ENCODE measurements around the gene PLS3. TPM values are rescaled to one million over a fixed set of nuclear protein-coding genes. Genes with fewer than 3 reads are reported as not detected.

The PLS3 gene
- polyA plus RNA-seq, 1 donor from 2014 or later, result 3.8 TPM

DNA sequence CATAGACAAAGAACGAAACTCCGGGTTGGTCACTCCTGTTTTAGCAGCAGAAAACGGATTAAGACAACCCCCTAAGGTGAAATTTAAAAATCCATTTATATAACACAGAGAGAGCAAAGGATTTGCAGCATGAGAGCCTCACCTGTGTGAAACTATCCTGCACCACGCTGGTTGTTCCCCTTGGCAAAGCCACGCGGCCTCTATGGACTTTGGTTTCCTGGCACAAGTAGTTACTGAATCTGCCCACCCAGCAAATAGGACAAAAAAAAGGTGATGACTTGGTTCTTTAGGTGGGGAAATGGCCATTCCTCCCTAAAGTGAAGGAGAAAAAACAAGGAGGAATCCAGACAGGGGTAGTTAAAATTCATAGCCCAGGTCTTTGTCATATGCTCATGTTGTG is 133.1 kb downstream of the PLS3 start:
- Histone ChIP-seq H3K27me3 (ENCODE audit: insufficient read depth, low read depth, low read length) (no peaks in the 10 kb centered on the region), H3K36me3 (ENCODE audit: insufficient read depth, low read length) (no peaks in the 10 kb centered on the region), H3K79me2 (replicated peaks; ENCODE audit: insufficient read depth, low read length) (no peaks in the 10 kb centered on the region), H3K9me3 (ENCODE audit: low read length) (no peaks in the 10 kb centered on the region), H3K4me2 (ENCODE audit: low read length) (no peak overlapping the region), H3K27ac (ENCODE audit: low read length) (no peak overlapping the region), H4K20me1 (ENCODE audit: insufficient read depth) (no peaks in the 10 kb centered on the region), H3K9ac (ENCODE audit: low read length) (no peak overlapping the region), H3K4me3 (ENCODE audit: low read length) (no peak overlapping the region), H3K9me2 (ENCODE audit: insufficient read depth, low read length) (no peaks in the 10 kb centered on the region), H2AFZ (ENCODE audit: low read depth, low read length) (no peak overlapping the region), H3F3A (ENCODE audit: insufficient read depth, low read length, poor library complexity, severe bottlenecking) (no peaks in the 10 kb centered on the region)
- TF ChIP-seq, protein P1, sequence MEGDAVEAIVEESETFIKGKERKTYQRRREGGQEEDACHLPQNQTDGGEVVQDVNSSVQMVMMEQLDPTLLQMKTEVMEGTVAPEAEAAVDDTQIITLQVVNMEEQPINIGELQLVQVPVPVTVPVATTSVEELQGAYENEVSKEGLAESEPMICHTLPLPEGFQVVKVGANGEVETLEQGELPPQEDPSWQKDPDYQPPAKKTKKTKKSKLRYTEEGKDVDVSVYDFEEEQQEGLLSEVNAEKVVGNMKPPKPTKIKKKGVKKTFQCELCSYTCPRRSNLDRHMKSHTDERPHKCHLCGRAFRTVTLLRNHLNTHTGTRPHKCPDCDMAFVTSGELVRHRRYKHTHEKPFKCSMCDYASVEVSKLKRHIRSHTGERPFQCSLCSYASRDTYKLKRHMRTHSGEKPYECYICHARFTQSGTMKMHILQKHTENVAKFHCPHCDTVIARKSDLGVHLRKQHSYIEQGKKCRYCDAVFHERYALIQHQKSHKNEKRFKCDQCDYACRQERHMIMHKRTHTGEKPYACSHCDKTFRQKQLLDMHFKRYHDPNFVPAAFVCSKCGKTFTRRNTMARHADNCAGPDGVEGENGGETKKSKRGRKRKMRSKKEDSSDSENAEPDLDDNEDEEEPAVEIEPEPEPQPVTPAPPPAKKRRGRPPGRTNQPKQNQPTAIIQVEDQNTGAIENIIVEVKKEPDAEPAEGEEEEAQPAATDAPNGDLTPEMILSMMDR (IDR thresholded peaks at IDR 0.05; ENCODE audit: poor library complexity, severe bottlenecking), result no peak
- TF ChIP-seq EZH2 (IDR thresholded peaks at IDR 0.05; ENCODE audit: borderline replicate concordance, insufficient read depth, low read length, poor library complexity, severe bottlenecking), result no peak
- TF ChIP-seq EP300 (conservative IDR thresholded peaks at IDR 0.05; ENCODE audit: poor library complexity, severe bottlenecking), result no peak
- no peak for TF ChIP-seq POLR2AphosphoS5 (IDR thresholded peaks at IDR 0.05)
- TF ChIP-seq, protein P2, sequence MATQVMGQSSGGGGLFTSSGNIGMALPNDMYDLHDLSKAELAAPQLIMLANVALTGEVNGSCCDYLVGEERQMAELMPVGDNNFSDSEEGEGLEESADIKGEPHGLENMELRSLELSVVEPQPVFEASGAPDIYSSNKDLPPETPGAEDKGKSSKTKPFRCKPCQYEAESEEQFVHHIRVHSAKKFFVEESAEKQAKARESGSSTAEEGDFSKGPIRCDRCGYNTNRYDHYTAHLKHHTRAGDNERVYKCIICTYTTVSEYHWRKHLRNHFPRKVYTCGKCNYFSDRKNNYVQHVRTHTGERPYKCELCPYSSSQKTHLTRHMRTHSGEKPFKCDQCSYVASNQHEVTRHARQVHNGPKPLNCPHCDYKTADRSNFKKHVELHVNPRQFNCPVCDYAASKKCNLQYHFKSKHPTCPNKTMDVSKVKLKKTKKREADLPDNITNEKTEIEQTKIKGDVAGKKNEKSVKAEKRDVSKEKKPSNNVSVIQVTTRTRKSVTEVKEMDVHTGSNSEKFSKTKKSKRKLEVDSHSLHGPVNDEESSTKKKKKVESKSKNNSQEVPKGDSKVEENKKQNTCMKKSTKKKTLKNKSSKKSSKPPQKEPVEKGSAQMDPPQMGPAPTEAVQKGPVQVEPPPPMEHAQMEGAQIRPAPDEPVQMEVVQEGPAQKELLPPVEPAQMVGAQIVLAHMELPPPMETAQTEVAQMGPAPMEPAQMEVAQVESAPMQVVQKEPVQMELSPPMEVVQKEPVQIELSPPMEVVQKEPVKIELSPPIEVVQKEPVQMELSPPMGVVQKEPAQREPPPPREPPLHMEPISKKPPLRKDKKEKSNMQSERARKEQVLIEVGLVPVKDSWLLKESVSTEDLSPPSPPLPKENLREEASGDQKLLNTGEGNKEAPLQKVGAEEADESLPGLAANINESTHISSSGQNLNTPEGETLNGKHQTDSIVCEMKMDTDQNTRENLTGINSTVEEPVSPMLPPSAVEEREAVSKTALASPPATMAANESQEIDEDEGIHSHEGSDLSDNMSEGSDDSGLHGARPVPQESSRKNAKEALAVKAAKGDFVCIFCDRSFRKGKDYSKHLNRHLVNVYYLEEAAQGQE (IDR thresholded peaks at IDR 0.05; ENCODE audit: borderline replicate concordance), result no peak
- no peak for TF ChIP-seq RAD21 (conservative IDR thresholded peaks at IDR 0.05)
- no peak for TF ChIP-seq SMC3 (conservative IDR thresholded peaks at IDR 0.05; ENCODE audit: poor library complexity)
- TF ChIP-seq MXI1 (conservative IDR thresholded peaks at IDR 0.05; ENCODE audit: poor library complexity, severe bottlenecking), result no peak
- TF ChIP-seq TAF1 (IDR thresholded peaks at IDR 0.05; ENCODE audit: low read depth), result no peak

DNA sequence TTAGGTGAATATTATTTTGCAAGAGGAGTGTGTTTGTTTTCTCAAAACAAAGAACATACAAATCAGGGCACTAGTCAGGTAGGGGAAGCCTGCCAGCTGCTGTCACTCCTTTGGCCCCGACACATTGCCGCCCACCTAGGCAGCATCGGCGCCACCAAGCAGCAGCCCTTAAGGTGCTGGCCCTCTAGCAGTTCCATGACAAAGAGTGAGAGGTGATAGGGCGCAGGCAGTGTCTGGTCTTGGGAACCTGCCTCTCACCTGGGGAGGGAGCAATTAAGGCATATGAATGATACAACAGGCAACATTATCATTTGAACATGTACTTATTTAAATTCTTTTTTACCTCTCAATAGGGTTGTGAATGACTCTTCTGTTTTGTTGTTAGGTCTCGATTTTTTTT is 135.1 kb downstream of the PLS3 start:
- H4K20me1 ChIP-seq (ENCODE audit: insufficient read depth), result no peaks in the 10 kb centered on the region
- no peaks in the 10 kb centered on the region for H3F3A ChIP-seq (ENCODE audit: insufficient read depth, low read length, poor library complexity, severe bottlenecking)
- no peak overlapping the region for H3K4me3 ChIP-seq (ENCODE audit: low read length)
- no peak overlapping the region for H3K27ac ChIP-seq (ENCODE audit: low read length)
- no peak overlapping the region for H3K9ac ChIP-seq (ENCODE audit: low read length)
- TF ChIP-seq POLR2AphosphoS5 (IDR thresholded peaks at IDR 0.05), result no peak
- no peak for TF ChIP-seq MXI1 (conservative IDR thresholded peaks at IDR 0.05; ENCODE audit: poor library complexity, severe bottlenecking)
- TF ChIP-seq EP300 (conservative IDR thresholded peaks at IDR 0.05; ENCODE audit: poor library complexity, severe bottlenecking), result no peak
- no peak for TF ChIP-seq EZH2 (IDR thresholded peaks at IDR 0.05; ENCODE audit: borderline replicate concordance, insufficient read depth, low read length, poor library complexity, severe bottlenecking)
- TF ChIP-seq, protein P2 (IDR thresholded peaks at IDR 0.05; ENCODE audit: borderline replicate concordance), result no peak
- TF ChIP-seq, protein P1 (IDR thresholded peaks at IDR 0.05; ENCODE audit: poor library complexity, severe bottlenecking), result no peak
- no peak for TF ChIP-seq TAF1 (IDR thresholded peaks at IDR 0.05; ENCODE audit: low read depth)
- TF ChIP-seq SMC3 (conservative IDR thresholded peaks at IDR 0.05; ENCODE audit: poor library complexity), result no peak
- TF ChIP-seq RAD21 (conservative IDR thresholded peaks at IDR 0.05), result no peak
- H3K27me3 ChIP-seq (ENCODE audit: insufficient read depth, low read depth, low read length), result no peaks in the 10 kb centered on the region
- no peak overlapping the region for H2AFZ ChIP-seq (ENCODE audit: low read depth, low read length)
- H3K36me3 ChIP-seq (ENCODE audit: insufficient read depth, low read length), result no peaks in the 10 kb centered on the region
- no peaks in the 10 kb centered on the region for H3K9me3 ChIP-seq (ENCODE audit: low read length)
- no peaks in the 10 kb centered on the region for H3K9me2 ChIP-seq (ENCODE audit: insufficient read depth, low read length)
- H3K79me2 ChIP-seq (replicated peaks; ENCODE audit: insufficient read depth, low read length), result no peaks in the 10 kb centered on the region
- H3K4me2 ChIP-seq (ENCODE audit: low read length), result no peak overlapping the region
